ENCODE data around the gene GSTP1.

GRCh38 chr11:67534070-67534679 lies 49.4 kb upstream of the GSTP1 start:
- TF ChIP-seq CTCF (IDR thresholded peaks at IDR 0.05; ENCODE audit: poor library complexity) = no peak
- no peak for TF ChIP-seq EZH2 (IDR thresholded peaks at IDR 0.05; ENCODE audit: borderline replicate concordance)
- no peak for TF ChIP-seq EZH2phosphoT487 (IDR thresholded peaks at IDR 0.05; ENCODE audit: low read depth, severe bottlenecking, unreplicated experiment)
